GM18868 (cell line): ENCODE measurements around the gene SOX30.

Experiments
- ATAC-seq: cut with Tn5 transposase; IDR thresholded peaks from one replicate; pipeline ENCODE4 v1.9.1; 2021; ENCODE audit warnings: mild to moderate bottlenecking, moderate library complexity; ENCODE audit not compliant: unreplicated experiment

The SOX30 gene

GRCh38 chr5:157665467-157666070, 13.3 kb upstream of the SOX30 start:
- no peak for ATAC-seq

DNA sequence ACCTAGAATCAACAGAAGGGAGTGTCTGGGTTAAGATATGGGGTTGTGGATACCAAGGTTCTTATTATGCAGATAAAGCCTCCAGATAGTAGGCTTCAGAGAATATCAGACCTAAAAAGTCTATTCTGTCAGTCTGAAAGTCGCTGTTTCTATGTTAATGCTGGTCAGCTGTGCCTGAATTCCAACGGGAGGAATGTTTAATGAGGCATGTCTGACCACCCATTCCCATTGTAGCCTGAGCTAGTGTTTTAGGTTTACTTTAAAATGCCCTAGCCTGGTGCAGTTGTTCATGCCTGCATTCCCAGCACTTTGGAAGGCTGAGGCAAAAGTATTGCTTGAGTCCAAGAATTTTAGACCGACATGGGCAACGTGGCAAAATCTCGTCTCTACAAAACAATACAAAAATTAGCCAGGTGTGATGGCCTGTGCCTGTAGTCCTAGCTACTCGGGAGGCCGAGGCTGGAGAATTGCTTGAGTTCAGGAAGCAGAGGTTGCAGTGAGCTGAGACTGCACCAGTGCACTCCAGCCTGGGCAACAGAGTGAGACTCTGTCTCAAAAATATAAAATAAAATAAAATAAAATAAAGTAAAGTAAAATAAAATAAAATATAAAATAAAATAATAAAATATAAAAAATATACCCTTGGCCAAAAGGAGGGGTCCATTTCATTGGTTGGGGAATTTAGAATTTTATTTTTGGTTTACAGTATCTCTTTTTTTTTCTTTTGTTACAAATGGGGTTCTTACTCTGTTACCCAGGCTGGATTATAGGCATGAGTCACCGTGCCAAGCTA, 7.8 kb upstream of the SOX30 start:
- ATAC-seq = no peak

- no peak for ATAC-seq
These were observed 6.7 kb upstream of the SOX30 start for GRCh38 chr5:157658893-157659292.

DNA sequence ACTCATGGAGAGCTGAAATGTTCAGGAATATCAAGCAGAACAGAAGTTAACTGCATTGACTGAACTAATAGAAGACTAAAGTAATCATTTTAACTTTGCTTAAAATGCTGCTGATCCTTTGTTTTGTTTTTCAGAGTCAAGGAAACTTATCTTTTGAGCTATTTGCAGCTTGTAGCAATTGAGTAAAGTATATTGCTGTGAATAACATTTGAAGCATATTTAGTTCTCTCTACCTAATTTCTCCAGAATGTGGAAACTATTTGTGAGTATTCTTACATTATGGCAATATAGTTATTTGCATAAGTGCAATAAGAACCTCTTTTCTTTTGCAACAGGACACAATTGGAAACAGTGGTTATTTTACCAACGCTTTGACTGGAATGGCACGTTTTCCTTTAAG, 5.3 kb upstream of the SOX30 start:
- no peak for ATAC-seq

DNA sequence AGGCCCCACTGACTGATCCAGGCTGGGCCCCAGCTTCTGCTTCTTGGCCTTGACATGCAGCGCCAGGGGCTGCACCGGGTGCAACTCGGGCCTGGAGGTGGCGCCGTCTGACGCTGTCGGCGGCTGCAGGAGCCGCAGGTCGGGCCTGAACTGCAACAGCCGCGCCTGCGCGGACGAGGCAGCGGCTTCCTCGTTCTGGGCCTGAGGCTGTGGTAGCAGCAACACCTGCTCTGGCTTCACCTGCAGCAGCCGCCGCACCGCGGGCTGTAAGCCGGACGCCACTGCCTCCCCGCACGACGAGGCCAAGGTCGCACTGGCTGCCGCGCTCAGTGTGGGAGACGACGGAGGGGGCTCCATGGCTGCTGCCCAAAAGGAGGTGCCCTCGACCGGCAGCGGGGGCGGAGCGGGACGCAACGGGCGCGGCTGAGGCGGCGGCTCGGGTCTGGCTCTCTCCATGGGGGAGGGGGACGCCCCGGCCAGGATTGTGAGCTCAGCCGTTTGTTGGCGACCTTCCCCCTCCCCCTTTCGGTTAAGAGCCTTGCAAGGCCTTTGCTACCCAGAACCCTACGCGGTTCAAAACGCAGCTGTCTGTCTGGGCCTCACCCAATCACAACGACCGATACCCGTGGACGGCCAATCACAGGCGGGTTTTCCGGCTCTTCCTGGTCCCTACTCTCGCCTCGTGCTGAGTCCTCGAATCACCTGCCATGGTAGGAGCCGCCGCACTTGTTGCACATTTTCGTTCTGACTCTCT, 438 bp downstream of the SOX30 start:
- ATAC-seq = peak; percentile 99

GRCh38 chr5:157650991-157651611, 1.1 kb downstream of the SOX30 start:
- no peak for ATAC-seq

- ATAC-seq = no peak
These were observed 3.1 kb downstream of the SOX30 start for GRCh38 chr5:157649101-157649500.

- no peak for ATAC-seq
These were observed 3.8 kb downstream of the SOX30 start for GRCh38 chr5:157648275-157648990.

GRCh38 chr5:157640406-157641066, 11.7 kb downstream of the SOX30 start:
- ATAC-seq = no peak

DNA sequence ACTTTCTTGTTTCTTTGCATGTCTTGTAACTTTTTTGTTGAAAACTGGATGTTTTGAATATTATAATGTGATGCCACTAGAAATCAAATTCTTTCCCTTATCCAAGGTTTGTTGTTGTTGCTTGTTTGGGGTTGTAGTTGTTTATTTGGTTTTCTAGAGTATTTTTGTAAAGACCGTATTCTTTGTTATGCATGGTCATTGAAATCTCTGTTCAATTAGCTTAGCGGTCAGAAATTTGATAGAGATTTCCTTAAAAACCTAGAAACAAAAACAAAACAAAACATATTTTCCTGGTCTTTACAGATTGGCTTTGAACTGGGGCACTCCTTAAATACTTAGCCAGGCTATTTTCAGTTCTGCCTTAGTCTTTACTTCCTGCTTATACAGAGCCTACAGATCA, 21.9 kb downstream of the SOX30 start:
- no peak for ATAC-seq

GRCh38 chr5:157626831-157627230, 25.4 kb downstream of the SOX30 start:
- no peak for ATAC-seq

DNA sequence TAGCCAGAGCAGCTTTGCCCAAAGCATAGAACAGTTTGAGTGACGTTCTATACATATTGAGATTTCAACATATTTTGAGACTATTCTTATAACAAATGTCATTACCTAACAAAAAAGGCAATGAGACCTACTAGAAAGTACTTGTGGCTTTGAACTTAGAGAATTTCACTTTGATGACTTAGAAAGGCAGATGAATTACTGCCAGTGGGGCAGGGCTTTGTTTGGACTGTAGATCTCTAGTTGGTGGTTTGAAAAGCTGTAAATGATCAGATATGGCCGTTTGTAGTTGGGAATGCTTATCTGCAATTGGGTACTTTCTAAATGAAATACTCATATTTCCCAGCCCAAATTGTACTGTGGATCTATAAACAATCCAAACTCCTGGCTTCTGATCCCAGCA, 28.1 kb downstream of the SOX30 start:
- no peak for ATAC-seq

DNA sequence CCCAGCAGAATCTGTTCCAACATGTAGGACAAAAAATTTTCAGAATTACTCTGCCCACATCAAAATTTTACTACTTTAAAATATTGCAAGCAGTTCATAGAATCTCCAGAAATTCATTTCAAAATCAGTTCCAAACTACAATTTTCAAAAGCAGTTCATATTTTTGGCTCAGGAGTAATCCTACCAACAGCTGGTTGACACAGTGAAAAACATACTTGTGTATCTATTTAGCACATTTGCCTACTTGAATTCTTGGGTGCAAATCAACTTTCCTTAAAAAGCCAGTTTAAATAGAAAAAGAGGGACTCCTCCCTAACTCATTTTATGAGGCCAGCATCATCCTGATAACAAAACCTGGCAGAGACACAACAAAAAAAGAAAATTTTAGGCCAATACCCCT, 31.5 kb downstream of the SOX30 start:
- ATAC-seq = no peak

DNA sequence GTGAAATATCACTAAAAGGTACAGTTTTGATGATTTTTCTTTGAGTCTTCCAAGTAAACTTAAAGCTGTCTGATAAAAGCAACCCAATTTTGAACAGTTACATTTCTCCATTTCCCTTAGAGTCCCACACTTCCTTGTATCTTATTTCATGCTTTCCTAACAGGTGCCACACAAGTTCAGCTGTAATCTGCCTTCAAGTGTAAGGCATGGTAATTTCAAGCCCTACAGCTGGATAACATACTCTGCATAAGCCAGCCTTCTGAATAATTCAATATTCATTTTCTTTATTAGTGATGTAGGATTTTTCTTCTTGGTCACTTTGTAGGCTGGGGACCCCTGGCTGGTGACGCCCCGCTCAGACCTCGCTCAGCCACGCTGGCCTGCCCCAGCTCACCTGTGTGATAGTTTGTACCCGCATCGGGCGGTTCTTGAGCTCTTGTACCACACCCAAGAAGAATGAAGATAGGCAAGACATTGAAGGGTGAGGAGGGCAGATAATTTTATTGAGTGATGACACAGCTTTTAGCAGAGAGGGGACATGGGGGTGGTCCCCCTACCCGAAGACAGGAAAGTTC, 34.0 kb downstream of the SOX30 start:
- ATAC-seq = no peak

DNA sequence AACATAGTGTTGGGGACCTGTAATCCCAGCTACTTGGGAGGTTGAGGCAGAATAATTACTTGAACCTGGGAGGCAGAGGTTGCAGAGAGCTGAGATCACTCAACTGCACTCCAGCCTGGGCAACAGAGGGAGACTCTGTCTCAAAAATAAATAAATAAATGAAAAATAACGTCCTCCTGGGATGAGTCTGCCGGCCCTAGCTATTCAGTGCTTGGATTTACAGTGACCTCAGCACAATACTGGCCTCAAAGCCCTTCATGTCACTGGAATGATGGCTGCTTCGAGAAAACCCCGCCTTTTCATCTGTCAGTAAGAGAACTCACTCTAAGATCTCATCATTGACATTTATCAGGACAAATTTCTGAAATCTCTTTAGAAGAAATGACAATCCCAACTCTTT, 35.5 kb downstream of the SOX30 start:
- ATAC-seq = no peak

DNA sequence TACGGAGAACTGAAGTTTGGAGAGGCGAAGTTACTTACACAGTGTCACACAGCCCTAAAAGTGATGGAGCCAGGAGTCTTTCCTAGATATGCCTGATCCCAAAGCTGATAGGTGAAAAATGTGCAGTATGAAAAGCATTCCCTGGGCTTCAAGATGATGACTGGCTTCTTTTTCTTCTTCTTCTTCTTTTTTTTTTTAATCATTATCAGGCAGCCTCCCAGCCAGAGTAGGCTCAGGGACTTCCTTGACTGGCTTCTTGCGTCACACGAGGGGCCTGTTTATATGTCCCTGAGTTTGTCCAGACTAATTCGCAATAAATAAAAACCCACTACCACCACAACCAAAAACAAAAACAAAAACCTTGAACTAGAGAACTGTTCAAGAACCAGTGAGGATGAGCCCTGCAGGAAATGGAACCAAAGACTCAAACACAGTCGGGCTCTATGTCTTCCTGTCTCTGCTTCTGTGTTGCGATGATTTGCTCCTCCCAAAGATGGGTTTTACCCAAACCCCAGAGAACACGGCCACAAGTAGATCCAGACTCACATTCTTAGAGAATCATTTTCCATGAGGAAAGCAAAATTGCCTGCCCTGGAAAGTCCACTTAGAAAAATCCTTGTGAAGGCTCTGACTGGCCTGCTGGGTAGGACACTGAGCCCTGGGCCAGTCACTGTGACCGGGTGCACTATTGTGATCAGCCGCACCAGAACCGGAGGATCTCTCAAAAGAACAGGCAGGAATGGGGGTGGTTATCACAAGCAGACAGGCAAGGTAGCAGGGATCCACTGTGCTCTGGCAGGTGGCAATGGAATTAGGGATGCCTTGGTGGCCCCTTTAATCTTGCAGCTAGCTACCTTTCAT, 38.6 kb downstream of the SOX30 start:
- no peak for ATAC-seq

DNA sequence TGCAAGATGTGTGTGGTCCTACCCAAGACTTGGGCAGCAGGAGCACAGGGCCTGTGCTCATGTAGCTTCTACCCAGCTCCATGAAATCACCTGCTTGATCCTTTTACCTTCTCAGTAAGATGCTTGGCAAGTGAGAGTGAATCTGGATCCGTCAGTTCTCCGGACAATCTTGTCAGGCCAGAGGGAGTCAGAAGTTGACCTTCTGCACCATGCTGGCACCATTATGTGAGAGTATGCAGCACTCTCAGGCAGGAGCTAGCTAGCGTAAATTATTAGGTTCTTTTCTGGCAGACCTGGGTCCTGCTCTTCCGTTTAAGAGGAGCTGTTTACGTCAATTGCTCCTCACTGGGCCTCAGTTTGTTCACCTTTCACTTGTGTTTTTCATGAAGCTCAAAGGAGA, 39.7 kb downstream of the SOX30 start:
- no peak for ATAC-seq

DNA sequence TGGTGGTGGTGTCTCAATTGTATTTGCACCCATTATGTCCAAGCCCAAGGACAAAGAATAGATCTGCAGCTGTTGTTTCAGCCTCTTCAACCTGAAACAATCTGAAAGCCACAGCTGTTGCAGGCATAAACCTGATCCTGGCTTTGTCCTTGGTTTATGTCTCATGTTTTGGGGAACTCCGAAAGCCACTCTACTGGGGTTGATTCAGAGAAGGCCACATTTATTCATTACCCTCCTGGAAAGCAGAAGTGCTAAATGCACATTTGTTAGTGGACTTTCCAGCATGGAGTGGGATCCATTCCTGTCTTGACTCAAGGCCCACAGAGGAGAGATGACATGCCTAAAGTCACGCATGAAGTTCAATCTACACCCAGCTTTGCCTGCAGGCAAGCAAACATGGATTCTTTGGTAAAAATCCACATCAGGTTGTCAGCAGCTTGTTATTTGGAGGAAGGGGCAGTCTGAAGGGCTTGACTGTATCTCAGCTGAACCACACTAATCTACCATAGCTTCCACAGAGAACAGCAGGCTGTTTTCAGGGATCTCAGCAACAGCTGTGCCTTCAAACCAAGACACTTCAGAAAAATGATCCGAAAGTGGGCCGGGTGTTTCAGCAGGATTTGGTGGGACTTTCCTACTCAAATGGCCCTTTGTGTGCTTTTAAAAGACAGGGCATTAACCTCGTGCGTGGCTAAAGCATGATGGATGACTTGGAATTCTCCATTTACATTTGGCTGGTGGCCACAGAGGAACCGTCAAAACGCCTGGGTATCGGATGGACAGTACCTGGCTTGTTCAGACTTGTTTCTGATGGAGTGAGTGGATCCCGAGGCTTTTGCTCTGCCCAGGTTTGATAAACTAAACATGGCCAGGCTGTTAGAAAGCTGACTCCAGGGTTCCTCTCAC, 40.4 kb downstream of the SOX30 start:
- ATAC-seq = peak; percentile 85
